Measurements from ENCODE around the gene SPATC1L.

GRCh38 chr21:46130831-46131587 is 53.2 kb downstream of the SPATC1L start:
- TF ChIP-seq CTCF (IDR thresholded peaks at IDR 0.05; ENCODE audit: insufficient read depth, low read length) (no peak), GABPA (IDR thresholded peaks at IDR 0.05; ENCODE audit: low read depth) (no peak), POLR2AphosphoS5 (IDR thresholded peaks at IDR 0.05; ENCODE audit: low read depth) (no peak)
